Neural progenitor cell (in vitro differentiated cells): ENCODE results near the gene SCYGR1. TPM values are rescaled to one million over a fixed set of nuclear protein-coding genes. Genes with fewer than 3 reads are reported as not detected.
A peak's percentile ranks its signal among the peaks of the same experiment; 100 is the strongest.

Experiments used
- DNase-seq: peaks from one replicate; pipeline ENCODE4 v3.0.0-alpha.2; 2016; ENCODE audit warnings: low spot score
- H2AFZ ChIP-seq: fragments of 200-600 bp; sonication (generic); replicated peaks from 2 replicates; pipeline ENCODE4 v1.6.1; 2016; ENCODE audit warnings: antibody characterized with exemption
- H3F3A ChIP-seq: fragments of 200-600 bp; sonication (generic); 2 replicates; pipeline ENCODE4 v1.6.1; 2016; ENCODE audit warnings: antibody characterized with exemption, low read depth
- H3K27ac ChIP-seq: fragments of 200-600 bp; sonication (generic); 2 replicates; pipeline ENCODE4 v1.5.1; 2016; ENCODE audit warnings: mild to moderate bottlenecking
- H3K27me3 ChIP-seq: fragments of 200-600 bp; sonication (generic); 2 replicates; pipeline ENCODE4 v1.6.1; 2016; ENCODE audit warnings: mild to moderate bottlenecking, moderate library complexity
- H3K36me3 ChIP-seq: fragments of 200-600 bp; sonication (generic); 2 replicates; pipeline ENCODE4 v1.5.1; 2016
- H3K4me1 ChIP-seq: fragments of 200-600 bp; sonication (generic); 2 replicates; pipeline ENCODE4 v1.6.1; 2016; ENCODE audit warnings: mixed run types
- H3K4me2 ChIP-seq: fragments of 200-600 bp; sonication (generic); 2 replicates; pipeline ENCODE4 v1.6.1; 2016
- H3K4me3 ChIP-seq: fragments of 200-600 bp; sonication (generic); 2 replicates; pipeline ENCODE4 v1.5.1; 2016
- H3K79me2 ChIP-seq: fragments of 200-600 bp; sonication (generic); 2 replicates; pipeline ENCODE4 v1.6.1; 2016; ENCODE audit warnings: low read depth
- H3K9ac ChIP-seq: fragments of 200-600 bp; sonication (generic); 2 replicates; pipeline ENCODE4 v1.6.1; 2016
- H3K9me3 ChIP-seq: fragments of 200-600 bp; sonication (generic); 2 replicates; pipeline ENCODE4 v1.5.1; 2016; ENCODE audit warnings: low read depth
- H4K20me1 ChIP-seq: fragments of 200-600 bp; sonication (generic); 2 replicates; pipeline ENCODE4 v1.6.1; 2016; ENCODE audit warnings: low read depth
- H3K27ac Mint-ChIP-seq: 3 replicates; pipeline ENCODE4 v1.8.0; 2021; ENCODE audit warnings: mixed read lengths
- H3K27me3 Mint-ChIP-seq: 2 replicates; pipeline ENCODE4 v1.8.0; 2022; ENCODE audit warnings: low read depth, mild to moderate bottlenecking, inconsistent platforms, moderate library complexity, mixed read lengths; ENCODE audit not compliant: insufficient read depth
- H3K36me3 Mint-ChIP-seq: 3 replicates; pipeline ENCODE4 v1.8.0; 2021; ENCODE audit warnings: mixed read lengths
- H3K4me1 Mint-ChIP-seq: 3 replicates; pipeline ENCODE4 v1.8.0; 2021; ENCODE audit warnings: mixed read lengths
- H3K4me3 Mint-ChIP-seq: 3 replicates; pipeline ENCODE4 v1.8.0; 2021; ENCODE audit warnings: mild to moderate bottlenecking, moderate library complexity, mixed read lengths
- H3K9me3 Mint-ChIP-seq: 3 replicates; pipeline ENCODE4 v1.8.0; 2020; ENCODE audit warnings: mixed read lengths
- EZH2 ChIP-seq: fragments of 200-600 bp; sonication (generic); IDR thresholded peaks from 2 replicates; pipeline ENCODE4 v1.6.1; 2017; ENCODE audit warnings: antibody characterized with exemption, mild to moderate bottlenecking, moderate library complexity
- EZH2phosphoT487 ChIP-seq: fragments of 200-600 bp; sonication (generic); IDR thresholded peaks from 2 replicates; pipeline ENCODE4 v1.6.1; 2017; ENCODE audit warnings: antibody characterized with exemption
- total RNA-seq: library from RNA; depleted of rRNA; stranded (reverse); fragments of >200 nt; gene quantifications from 2 replicates; pipeline ENCODE4 v1.2.3, GENCODE V29; 2015; ENCODE audit warnings: low replicate concordance
- TF ChIP-seq, protein P1 (sequence below): fragments of 200-600 bp; sonication (generic); IDR thresholded peaks from 2 replicates; pipeline ENCODE4 v1.5.1; 2017; ENCODE audit warnings: antibody characterized with exemption, mild to moderate bottlenecking

SCYGR1 gene
- total RNA-seq, 1 donor from 2014 or later: not detected

DNA sequence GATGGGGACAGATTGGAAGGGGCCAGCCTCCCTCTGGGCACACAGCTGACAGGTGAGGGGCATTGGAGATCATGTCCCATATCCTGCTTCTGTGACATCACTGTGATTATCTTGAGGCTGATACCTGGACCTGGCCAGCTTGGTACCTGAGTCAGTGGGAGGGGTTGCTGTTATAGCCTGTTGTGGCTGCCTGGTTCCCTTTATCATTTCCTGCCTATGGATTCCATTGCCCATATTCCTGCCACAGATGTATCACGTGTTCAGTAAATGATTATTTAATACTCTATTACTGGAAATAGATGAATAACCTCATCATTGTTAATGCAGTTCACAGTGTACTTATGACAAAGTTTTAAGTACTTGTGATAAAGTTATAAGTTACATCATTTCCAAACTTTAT is 7.8 kb upstream of the SCYGR1 start:
- no peak overlapping the region for H3K9ac ChIP-seq
- H3K4me1 ChIP-seq: no peaks in the 10 kb centered on the region
- Mint-ChIP-seq H3K27ac (no peak overlapping the region), H3K9me3 (no peaks in the 10 kb centered on the region), H3K36me3 (no peaks in the 10 kb centered on the region), H3K27me3 (peaks cover 3% of the 10 kb centered on the region), H3K4me3 (no peak overlapping the region), H3K4me1 (no peaks in the 10 kb centered on the region)
- DNase-seq: no peak
- H3K9me3 ChIP-seq: no peaks in the 10 kb centered on the region
- H3K4me3 ChIP-seq: no peak overlapping the region
- H3K79me2 ChIP-seq: no peaks in the 10 kb centered on the region
- no peaks in the 10 kb centered on the region for H3K36me3 ChIP-seq
- H3K4me2 ChIP-seq: no peak overlapping the region
- no peak overlapping the region for H2AFZ ChIP-seq
- no peak overlapping the region for H3K27ac ChIP-seq
- no peak for TF ChIP-seq EZH2
- no peak for TF ChIP-seq EZH2phosphoT487
- TF ChIP-seq, protein P1, sequence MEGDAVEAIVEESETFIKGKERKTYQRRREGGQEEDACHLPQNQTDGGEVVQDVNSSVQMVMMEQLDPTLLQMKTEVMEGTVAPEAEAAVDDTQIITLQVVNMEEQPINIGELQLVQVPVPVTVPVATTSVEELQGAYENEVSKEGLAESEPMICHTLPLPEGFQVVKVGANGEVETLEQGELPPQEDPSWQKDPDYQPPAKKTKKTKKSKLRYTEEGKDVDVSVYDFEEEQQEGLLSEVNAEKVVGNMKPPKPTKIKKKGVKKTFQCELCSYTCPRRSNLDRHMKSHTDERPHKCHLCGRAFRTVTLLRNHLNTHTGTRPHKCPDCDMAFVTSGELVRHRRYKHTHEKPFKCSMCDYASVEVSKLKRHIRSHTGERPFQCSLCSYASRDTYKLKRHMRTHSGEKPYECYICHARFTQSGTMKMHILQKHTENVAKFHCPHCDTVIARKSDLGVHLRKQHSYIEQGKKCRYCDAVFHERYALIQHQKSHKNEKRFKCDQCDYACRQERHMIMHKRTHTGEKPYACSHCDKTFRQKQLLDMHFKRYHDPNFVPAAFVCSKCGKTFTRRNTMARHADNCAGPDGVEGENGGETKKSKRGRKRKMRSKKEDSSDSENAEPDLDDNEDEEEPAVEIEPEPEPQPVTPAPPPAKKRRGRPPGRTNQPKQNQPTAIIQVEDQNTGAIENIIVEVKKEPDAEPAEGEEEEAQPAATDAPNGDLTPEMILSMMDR: no peak
- H4K20me1 ChIP-seq: no peaks in the 10 kb centered on the region
- H3F3A ChIP-seq: no peaks in the 10 kb centered on the region
- H3K27me3 ChIP-seq: no peaks in the 10 kb centered on the region

DNA sequence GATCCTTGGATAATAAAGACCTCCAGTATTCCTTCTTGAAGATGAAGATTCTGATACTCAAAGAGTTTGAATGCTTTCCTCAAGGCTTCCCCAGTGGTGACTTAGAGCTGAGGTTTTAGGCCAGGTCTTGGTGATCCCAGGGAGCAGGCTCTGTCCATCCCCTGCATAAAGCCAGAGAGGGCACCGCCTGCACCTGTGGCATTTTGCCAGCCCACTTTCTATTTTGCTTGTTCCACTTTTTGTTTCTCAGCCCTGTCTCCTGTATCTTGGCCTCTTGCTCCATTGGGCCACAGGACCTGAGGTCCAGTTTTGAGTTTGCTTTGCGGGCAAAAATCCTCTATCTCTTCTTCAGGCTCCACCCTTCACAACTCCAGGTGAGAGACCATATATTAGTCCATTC is 6.7 kb upstream of the SCYGR1 start:
- Histone ChIP-seq H3K27me3 (no peaks in the 10 kb centered on the region), H3K4me2 (no peak overlapping the region), H3K9me3 (no peaks in the 10 kb centered on the region), H3K79me2 (no peaks in the 10 kb centered on the region), H3F3A (no peaks in the 10 kb centered on the region), H3K4me3 (no peak overlapping the region), H3K4me1 (no peaks in the 10 kb centered on the region), H3K27ac (no peak overlapping the region), H4K20me1 (no peaks in the 10 kb centered on the region), H3K36me3 (no peaks in the 10 kb centered on the region), H2AFZ (no peak overlapping the region), H3K9ac (no peak overlapping the region)
- no peak overlapping the region for H3K4me3 Mint-ChIP-seq
- no peaks in the 10 kb centered on the region for H3K36me3 Mint-ChIP-seq
- H3K27me3 Mint-ChIP-seq: no peaks in the 10 kb centered on the region
- no peaks in the 10 kb centered on the region for H3K9me3 Mint-ChIP-seq
- TF ChIP-seq EZH2 (no peak), EZH2phosphoT487 (no peak)
- TF ChIP-seq, protein P1: no peak
- no peaks in the 10 kb centered on the region for H3K4me1 Mint-ChIP-seq
- no peak for DNase-seq
- H3K27ac Mint-ChIP-seq: no peak overlapping the region

DNA sequence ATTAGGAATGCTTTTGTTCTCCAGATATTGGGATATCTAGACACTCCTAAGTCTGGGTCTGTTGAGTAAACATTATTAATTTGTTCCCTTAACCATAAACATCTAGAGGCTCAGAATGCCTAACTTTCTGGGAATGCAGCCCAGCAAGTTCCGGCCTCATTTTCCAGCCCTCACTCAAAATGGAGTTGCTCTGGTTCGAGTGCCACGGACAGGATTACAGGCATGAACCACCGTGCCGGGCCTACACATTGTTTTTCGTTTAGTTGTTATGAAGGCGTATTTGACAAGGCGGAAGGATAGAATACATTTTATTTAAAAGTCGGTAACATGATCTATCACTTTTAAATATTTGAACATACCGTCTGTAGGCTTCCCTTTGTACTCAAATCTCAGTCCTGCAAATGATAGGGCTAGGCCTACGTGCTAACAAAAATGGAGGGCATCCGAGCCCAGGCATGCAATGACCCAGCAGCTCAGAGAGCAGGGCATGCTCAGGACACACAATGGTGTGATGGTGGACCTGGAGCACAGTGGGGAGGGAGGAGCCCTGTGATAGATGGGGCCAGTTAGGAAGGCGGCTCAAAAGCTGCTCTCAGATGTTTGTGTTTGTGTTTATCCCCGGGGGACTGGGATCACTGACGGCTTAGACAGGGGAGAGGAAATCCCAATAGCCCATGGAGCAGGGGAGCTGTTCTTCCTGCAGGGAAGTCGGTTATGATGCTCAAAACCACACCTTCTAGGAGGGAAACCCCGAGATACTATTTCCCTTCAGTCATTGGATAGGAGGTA is 2.9 kb upstream of the SCYGR1 start:
- peak overlapping the region; percentile 90 for H3K27ac Mint-ChIP-seq
- H3K4me2 ChIP-seq: no peak overlapping the region
- no peak overlapping the region for H3K9ac ChIP-seq
- no peaks in the 10 kb centered on the region for H3K4me1 Mint-ChIP-seq
- no peaks in the 10 kb centered on the region for H3K36me3 Mint-ChIP-seq
- no peaks in the 10 kb centered on the region for H3K9me3 Mint-ChIP-seq
- no peaks in the 10 kb centered on the region for H3K9me3 ChIP-seq
- no peaks in the 10 kb centered on the region for H3K36me3 ChIP-seq
- H3K27ac ChIP-seq: no peak overlapping the region
- TF ChIP-seq EZH2: no peak
- no peak for TF ChIP-seq EZH2phosphoT487
- TF ChIP-seq, protein P1: no peak
- H3K27me3 ChIP-seq: no peaks in the 10 kb centered on the region
- DNase-seq: peak; percentile 11
- H4K20me1 ChIP-seq: no peaks in the 10 kb centered on the region
- H3F3A ChIP-seq: no peaks in the 10 kb centered on the region
- H3K4me3 ChIP-seq: no peak overlapping the region
- H2AFZ ChIP-seq: peak overlapping the region; percentile 61
- no peaks in the 10 kb centered on the region for H3K4me1 ChIP-seq
- H3K4me3 Mint-ChIP-seq: no peak overlapping the region
- peaks cover 2% of the 10 kb centered on the region for H3K27me3 Mint-ChIP-seq
- no peaks in the 10 kb centered on the region for H3K79me2 ChIP-seq
